ENCODE measurements around the gene GRIA4.

The GRIA4 gene

DNA sequence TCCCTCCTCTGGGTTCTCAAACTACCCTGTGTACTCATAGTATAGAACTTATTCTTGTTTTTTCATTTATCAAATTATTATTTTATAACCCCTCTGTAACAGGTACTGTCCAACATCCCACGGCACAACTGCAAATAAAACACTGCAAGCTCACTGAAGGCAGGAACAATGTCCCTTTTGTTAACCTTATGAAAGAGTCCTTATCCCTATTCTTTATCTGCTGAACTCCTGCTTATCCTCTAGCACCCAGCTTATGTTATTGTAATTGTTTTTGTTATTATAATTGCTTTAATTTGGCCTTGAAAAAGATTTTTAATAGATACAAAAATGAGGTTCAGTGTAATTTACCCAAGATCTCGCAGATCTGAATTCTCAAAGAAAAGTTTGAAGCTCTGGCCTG, 281.8 kb downstream of the GRIA4 start:
- no peak overlapping the region for H3K27ac Mint-ChIP-seq
- H3K4me1 Mint-ChIP-seq, result no peaks in the 10 kb centered on the region
- DNase-seq, result no peak
- peaks cover 3% of the 10 kb centered on the region for H3K27me3 Mint-ChIP-seq (ENCODE audit: low read depth, poor library complexity)
- H3K4me3 Mint-ChIP-seq, result no peak overlapping the region
- H3K36me3 Mint-ChIP-seq (ENCODE audit: low read depth), result no peaks in the 10 kb centered on the region
- TF ChIP-seq, protein P1, sequence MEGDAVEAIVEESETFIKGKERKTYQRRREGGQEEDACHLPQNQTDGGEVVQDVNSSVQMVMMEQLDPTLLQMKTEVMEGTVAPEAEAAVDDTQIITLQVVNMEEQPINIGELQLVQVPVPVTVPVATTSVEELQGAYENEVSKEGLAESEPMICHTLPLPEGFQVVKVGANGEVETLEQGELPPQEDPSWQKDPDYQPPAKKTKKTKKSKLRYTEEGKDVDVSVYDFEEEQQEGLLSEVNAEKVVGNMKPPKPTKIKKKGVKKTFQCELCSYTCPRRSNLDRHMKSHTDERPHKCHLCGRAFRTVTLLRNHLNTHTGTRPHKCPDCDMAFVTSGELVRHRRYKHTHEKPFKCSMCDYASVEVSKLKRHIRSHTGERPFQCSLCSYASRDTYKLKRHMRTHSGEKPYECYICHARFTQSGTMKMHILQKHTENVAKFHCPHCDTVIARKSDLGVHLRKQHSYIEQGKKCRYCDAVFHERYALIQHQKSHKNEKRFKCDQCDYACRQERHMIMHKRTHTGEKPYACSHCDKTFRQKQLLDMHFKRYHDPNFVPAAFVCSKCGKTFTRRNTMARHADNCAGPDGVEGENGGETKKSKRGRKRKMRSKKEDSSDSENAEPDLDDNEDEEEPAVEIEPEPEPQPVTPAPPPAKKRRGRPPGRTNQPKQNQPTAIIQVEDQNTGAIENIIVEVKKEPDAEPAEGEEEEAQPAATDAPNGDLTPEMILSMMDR (IDR thresholded peaks at IDR 0.05), result no peak
- H3K9me3 Mint-ChIP-seq, result no peaks in the 10 kb centered on the region

DNA sequence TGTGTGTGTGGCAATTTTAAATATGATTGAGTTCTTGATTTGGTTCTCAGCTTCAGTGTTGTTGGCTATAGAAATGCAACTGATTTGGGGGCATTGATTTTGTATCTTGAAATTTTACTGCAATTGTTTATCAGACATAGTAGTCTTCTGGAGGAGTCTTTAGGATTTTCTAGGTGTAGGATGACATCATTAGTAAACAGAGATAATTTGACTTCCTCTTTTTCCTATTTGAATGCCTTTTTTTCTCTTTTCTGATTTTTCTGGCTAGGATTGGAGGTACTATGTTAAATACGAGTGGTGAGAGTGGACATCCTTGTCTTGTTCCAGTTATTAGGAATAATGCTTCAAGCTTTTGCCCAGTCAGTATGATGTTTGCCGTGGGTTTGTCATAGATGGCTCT, 287.3 kb downstream of the GRIA4 start:
- H3K36me3 Mint-ChIP-seq (ENCODE audit: low read depth), result no peaks in the 10 kb centered on the region

DNA sequence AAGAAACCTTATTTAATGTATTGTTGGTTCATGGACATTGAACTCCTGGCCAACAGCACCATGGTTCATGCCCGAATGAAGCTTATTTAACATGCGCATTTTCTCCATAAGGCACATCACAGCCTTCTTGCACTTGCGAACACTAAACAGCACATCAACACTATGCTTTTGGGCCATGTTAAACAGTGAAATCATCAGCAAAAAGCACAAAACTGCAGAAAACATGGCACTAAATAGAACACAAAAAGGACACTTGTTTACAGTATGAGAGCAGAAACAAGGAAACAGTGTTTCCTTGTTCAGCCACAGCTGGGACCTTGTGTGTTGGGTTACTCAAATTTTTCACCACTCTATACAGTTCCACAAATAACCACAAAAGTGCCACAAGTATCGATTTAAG, 289.9 kb downstream of the GRIA4 start:
- no peak for DNase-seq
- H3K9me3 Mint-ChIP-seq, result no peaks in the 10 kb centered on the region
- TF ChIP-seq, protein P1 (IDR thresholded peaks at IDR 0.05), result no peak
- no peak overlapping the region for H3K4me3 Mint-ChIP-seq
- H3K4me1 Mint-ChIP-seq, result no peaks in the 10 kb centered on the region
- no peak overlapping the region for H3K27ac Mint-ChIP-seq
- H3K27me3 Mint-ChIP-seq (ENCODE audit: low read depth, poor library complexity), result peaks cover 6% of the 10 kb centered on the region
- no peaks in the 10 kb centered on the region for H3K36me3 Mint-ChIP-seq (ENCODE audit: low read depth)

More for the DNA sequence above, 287.3 kb downstream of the GRIA4 start:
- Mint-ChIP-seq H3K9me3 (no peaks in the 10 kb centered on the region), H3K4me1 (no peaks in the 10 kb centered on the region), H3K27me3 (ENCODE audit: low read depth, poor library complexity) (peaks cover 6% of the 10 kb centered on the region), H3K4me3 (no peak overlapping the region), H3K27ac (no peak overlapping the region)
- no peak for DNase-seq
- TF ChIP-seq, protein P1 (IDR thresholded peaks at IDR 0.05), result no peak

DNA sequence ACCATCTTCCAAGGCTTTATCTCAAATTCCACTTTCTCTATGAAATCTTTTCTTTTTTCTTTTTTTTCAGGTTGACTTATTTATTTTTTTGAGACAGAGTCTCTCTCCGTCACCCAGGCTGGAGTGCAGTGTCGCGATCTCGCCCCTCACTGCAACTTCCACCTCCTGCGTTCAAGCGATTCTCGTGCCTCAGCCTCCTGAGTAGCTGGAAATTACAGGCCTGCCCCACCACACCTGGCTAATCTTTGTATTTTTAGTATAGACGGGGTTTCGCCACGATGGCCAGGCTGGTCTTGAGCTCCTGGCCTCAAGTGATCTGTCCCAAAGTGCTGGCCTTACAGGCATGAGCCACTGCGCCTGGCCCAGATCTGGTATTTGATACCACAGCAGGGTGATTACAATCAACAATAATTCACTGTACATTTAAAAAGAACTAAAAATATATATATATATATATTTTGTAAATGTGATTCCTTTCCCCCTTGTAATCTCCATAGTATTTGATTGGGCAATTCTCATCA, 290.7 kb downstream of the GRIA4 start:
- no peak for DNase-seq
- TF ChIP-seq, protein P1 (IDR thresholded peaks at IDR 0.05), result no peak
- Mint-ChIP-seq H3K36me3 (ENCODE audit: low read depth) (no peaks in the 10 kb centered on the region), H3K9me3 (no peaks in the 10 kb centered on the region), H3K4me3 (no peak overlapping the region), H3K27me3 (ENCODE audit: low read depth, poor library complexity) (peaks cover 6% of the 10 kb centered on the region), H3K4me1 (no peaks in the 10 kb centered on the region), H3K27ac (no peak overlapping the region)

DNA sequence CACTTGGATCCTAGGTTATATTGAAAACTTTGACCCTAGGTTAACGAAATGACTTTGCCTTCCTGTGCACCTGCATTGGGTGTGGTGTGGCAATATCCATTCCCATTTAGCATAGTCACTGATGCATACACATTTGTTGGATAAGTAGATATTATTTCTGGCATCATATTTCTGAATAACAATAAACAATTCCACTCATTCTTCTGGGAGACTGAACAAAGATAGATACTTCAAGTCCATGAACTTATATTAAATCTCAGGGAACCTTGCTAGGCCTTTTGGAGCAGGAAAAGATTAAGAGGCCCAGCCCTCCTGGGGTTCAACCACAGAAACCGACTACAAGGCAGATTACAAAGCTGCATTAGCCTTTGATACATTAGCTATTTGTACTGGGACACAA, 293.2 kb downstream of the GRIA4 start:
- Mint-ChIP-seq H3K4me3 (no peak overlapping the region), H3K27me3 (ENCODE audit: low read depth, poor library complexity) (peaks cover 6% of the 10 kb centered on the region), H3K36me3 (ENCODE audit: low read depth) (no peaks in the 10 kb centered on the region), H3K27ac (no peak overlapping the region), H3K9me3 (no peaks in the 10 kb centered on the region), H3K4me1 (no peaks in the 10 kb centered on the region)
- TF ChIP-seq, protein P1 (IDR thresholded peaks at IDR 0.05), result no peak
- no peak for DNase-seq

DNA sequence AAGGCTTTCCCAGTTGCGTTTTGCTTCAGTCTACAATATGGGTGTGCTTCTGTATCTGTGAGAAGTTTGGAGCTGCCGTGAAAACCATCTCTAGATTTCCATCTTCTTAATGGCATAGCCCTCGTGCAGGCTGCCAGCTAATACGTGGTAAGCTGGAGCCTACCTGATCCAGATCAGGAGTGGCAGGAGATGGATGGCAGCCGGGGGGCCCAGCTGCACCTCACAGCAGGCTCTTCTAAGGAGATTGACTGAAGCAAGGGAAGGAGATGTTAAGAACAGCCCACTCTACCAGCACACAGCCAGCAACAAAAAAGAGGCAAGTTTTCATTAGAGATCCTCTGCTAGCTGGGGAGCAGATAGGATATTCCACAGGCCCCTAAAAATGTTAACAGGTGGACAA, 296.6 kb downstream of the GRIA4 start:
- H3K9me3 Mint-ChIP-seq, result no peaks in the 10 kb centered on the region
- DNase-seq, result no peak
- H3K27me3 Mint-ChIP-seq (ENCODE audit: low read depth, poor library complexity), result no peaks in the 10 kb centered on the region
- TF ChIP-seq, protein P1 (IDR thresholded peaks at IDR 0.05), result no peak
- H3K4me3 Mint-ChIP-seq, result no peak overlapping the region
- no peaks in the 10 kb centered on the region for H3K4me1 Mint-ChIP-seq
- H3K27ac Mint-ChIP-seq, result no peak overlapping the region
- no peaks in the 10 kb centered on the region for H3K36me3 Mint-ChIP-seq (ENCODE audit: low read depth)
